Measurements from ENCODE around the gene STAP1.

DNA sequence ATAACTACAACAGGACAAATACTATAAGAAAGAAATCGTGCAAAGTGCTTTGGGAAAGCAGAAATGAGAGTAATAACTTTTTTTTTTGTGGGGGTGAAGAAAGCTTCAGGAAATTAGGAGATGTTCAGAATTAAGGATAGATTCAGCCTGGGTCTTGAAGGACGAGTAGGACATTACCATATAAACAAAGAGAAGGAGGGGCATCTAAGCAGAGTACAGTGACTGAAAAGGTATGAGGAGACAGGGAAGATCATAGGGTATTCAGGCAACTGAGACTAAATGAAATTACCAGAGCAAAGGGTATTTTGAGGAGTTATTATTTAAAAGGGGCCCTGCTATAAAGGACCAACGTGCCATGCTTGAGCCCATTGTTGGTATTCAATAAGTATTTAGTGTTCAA, 3.1 kb upstream of the STAP1 start:
- TF ChIP-seq, protein P1, sequence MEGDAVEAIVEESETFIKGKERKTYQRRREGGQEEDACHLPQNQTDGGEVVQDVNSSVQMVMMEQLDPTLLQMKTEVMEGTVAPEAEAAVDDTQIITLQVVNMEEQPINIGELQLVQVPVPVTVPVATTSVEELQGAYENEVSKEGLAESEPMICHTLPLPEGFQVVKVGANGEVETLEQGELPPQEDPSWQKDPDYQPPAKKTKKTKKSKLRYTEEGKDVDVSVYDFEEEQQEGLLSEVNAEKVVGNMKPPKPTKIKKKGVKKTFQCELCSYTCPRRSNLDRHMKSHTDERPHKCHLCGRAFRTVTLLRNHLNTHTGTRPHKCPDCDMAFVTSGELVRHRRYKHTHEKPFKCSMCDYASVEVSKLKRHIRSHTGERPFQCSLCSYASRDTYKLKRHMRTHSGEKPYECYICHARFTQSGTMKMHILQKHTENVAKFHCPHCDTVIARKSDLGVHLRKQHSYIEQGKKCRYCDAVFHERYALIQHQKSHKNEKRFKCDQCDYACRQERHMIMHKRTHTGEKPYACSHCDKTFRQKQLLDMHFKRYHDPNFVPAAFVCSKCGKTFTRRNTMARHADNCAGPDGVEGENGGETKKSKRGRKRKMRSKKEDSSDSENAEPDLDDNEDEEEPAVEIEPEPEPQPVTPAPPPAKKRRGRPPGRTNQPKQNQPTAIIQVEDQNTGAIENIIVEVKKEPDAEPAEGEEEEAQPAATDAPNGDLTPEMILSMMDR (optimal IDR thresholded peaks at IDR 0.05 in 1 of 3, IDR thresholded peaks at IDR 0.05 in 1 of 3, conservative IDR thresholded peaks at IDR 0.05 in 1 of 3; ENCODE audit: extremely low read depth in 1 of 3, insufficient read depth in 2 of 3, low read length in 3 of 3) = no peak
- no peak for TF ChIP-seq EZH2 (IDR thresholded peaks at IDR 0.05; ENCODE audit: low read length)
